Immature natural killer cell (primary cell): ENCODE data around the gene NAPA. TPM values are rescaled to one million over a fixed set of nuclear protein-coding genes. Genes with fewer than 3 reads are reported as not detected.
"Not testable (repeated sequence)": the region's sequence is repeated elsewhere in the genome, so short reads cannot be mapped to it uniquely, and the experiment has no call there.

ENCODE experiments used
- DNase-seq, 3 donors: peaks; one replicate each; pipeline ENCODE4 v3.0.0; 2022; ENCODE audit warnings: mixed read lengths in 1 of 3
- H3K27ac Mint-ChIP-seq, 6 donors: one replicate each; pipeline ENCODE4 v1.8.0; 2020; ENCODE audit warnings: mixed read lengths in 6 of 6, mild to moderate bottlenecking in 5 of 6, inconsistent platforms in 4 of 6, moderate library complexity in 3 of 6
- H3K27me3 Mint-ChIP-seq, 3 donors: one replicate each; pipeline ENCODE4 v1.8.0; 2020 to 2021; ENCODE audit warnings: low read depth in 3 of 3, mild to moderate bottlenecking in 3 of 3, mixed read lengths in 3 of 3, moderate library complexity in 3 of 3, inconsistent platforms in 1 of 3
- H3K36me3 Mint-ChIP-seq, 3 donors: one replicate each; pipeline ENCODE4 v1.8.0; 2020; ENCODE audit warnings: mixed read lengths in 3 of 3, inconsistent platforms in 2 of 3, mild to moderate bottlenecking in 2 of 3
- H3K4me1 Mint-ChIP-seq, 2 donors: one replicate each; pipeline ENCODE4 v1.8.0; 2020; ENCODE audit warnings: inconsistent platforms in 2 of 2, mild to moderate bottlenecking in 2 of 2, mixed read lengths in 2 of 2, moderate library complexity in 1 of 2
- H3K4me3 Mint-ChIP-seq, 5 donors: one replicate each; pipeline ENCODE4 v1.8.0; 2020; ENCODE audit warnings: mild to moderate bottlenecking in 5 of 5, mixed read lengths in 5 of 5, inconsistent platforms in 3 of 5, moderate library complexity in 3 of 5
- H3K9me3 Mint-ChIP-seq, 6 donors: one replicate each; pipeline ENCODE4 v1.8.0; 2020; ENCODE audit warnings: mild to moderate bottlenecking in 6 of 6, mixed read lengths in 6 of 6, inconsistent platforms in 4 of 6, moderate library complexity in 3 of 6
- polyA plus RNA-seq, 3 donors: library from polyadenylated mRNA; unstranded; fragments of 300-500 nt; fragmentation: Illumina TruSeq; gene quantifications; one replicate each; pipeline ENCODE4 v1.2.3, GENCODE V29; 2021

NAPA gene
- polyA plus RNA-seq, 3 donors from 2014 or later = 114 to 177 (median 146) TPM

DNA sequence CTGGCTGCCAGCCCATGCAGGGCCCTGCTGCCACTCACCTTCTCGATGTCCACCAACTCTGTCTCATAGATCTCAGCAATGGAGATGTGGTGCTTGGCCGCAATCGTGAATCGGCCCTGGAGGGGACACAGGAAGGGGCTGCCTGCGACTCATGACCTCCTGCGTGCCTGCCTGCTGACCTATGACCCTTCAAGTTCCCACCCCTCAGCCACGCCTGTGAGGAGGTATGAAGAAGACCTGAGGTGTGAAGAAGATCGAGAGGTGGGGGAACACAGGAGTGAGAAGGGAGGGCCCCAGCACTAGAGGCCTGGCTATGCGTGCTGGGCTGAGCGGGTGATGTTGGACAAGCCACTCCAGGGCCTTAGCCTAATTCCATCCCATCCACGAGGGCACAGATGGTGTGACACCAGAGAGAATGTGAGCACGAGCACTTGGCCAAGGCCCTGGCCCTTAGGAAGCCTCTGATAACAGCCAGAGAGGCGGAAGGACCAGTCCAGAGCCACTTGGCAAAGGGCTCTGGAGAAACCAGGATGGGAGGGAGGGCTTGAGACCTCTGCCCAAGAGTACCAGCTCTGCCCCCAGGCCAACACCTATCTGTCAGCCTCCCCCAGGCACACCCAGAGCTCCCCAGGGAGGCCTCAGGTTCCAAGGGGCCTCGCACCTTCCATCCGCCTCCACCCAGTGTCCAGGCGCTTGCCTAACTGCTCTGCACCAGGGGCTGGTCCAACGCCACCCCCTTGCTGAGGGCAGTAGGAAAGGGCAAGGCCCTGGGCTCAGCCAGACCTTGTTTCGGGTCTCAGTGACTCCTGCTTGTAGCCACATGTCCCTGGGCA, 21.3 kb downstream of the NAPA start:
- peak overlapping the region in 4 of 6 donors; percentile 53 to 93 (median 87) for H3K27ac Mint-ChIP-seq
- DNase-seq = no peak

DNA sequence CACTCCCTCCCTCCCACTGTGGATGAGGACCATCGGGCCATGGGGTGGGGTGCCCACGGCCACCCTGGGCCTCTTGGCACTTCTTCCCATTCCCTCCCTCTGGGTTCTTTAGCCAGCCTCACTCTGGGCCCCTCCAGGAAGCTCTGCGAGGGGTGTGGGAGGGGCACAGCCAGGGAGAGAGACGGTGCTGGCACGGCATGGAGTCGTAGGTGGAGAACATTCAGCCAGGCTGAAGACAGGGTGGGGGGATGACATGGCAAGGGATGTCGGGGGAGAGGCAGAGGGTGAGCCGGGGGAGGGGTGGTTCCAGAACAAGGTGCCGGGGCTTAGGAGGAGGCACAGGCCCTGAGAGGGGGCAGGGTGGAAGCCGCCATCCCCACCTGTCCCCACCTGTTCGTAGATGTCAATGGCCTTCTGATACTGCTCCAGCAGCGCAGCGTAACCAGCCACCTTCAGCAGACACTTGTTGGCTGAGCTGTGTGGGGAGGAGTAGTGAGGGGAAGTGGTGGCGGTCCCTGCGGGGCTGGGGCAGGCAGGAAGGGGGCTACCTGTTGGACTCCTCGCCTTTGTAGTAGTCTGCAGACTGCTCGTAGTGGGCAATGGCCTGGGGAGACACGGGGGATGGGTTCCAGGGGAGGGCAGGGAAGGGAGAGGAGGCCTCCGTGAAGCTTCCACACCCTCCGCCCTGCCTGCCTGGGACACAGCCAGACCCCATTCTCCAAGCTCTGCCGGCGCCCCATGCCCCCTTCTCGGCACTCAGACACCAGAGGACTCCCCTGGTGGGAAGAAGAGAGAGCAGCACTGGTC, 22.1 kb downstream of the NAPA start:
- DNase-seq = peak in 1 of 3 donors; percentile 30
- Mint-ChIP-seq H3K4me1 (peaks cover 26 to 27% of the 10 kb centered on the region in 2 donors), H3K4me3 (peak overlapping the region in 2 of 5 donors; percentile 68 to 69), H3K27ac (peak overlapping the region in 3 of 6 donors; percentile 80 to 93 (median 91)), H3K36me3 (peaks cover 0 to 10% (median 4%) of the 10 kb centered on the region in 3 donors), H3K27me3 (peaks cover 11 to 15% (median 13%) of the 10 kb centered on the region in 3 donors), H3K9me3 (no peaks in the 10 kb centered on the region)

More for the DNA sequence above, 21.3 kb downstream of the NAPA start:
- Mint-ChIP-seq H3K36me3 (peaks cover 0 to 10% (median 4%) of the 10 kb centered on the region in 3 donors), H3K4me3 (peak overlapping the region in 2 of 5 donors; percentile 69 to 72), H3K4me1 (peaks cover 26 to 27% of the 10 kb centered on the region in 2 donors), H3K27me3 (peaks cover 11 to 15% (median 13%) of the 10 kb centered on the region in 3 donors), H3K9me3 (no peaks in the 10 kb centered on the region)

DNA sequence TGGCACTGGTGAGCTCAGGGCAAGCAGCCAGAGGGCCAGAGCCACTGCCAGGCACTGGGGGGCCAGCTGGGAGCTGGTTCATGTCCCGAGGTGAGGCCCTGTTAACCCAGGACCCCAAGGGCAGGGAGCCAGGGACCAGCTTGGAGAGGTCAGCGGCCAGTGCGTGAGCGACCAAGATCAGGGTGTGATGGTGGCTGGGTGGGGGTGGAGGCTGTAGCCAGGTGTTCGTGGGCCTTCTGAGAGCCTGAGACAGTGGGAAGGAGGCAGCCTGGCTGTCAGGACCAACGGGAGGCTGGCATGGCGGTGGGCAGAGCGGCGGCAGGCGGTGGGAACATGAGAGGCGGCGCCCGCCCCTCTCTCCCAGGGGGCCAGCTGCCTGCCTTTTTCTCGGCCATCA, 22.7 kb downstream of the NAPA start:
- Mint-ChIP-seq H3K36me3 (peaks cover 0 to 10% (median 4%) of the 10 kb centered on the region in 3 donors), H3K9me3 (no peaks in the 10 kb centered on the region), H3K4me3 (peak overlapping the region in 1 of 5 donors; percentile 42), H3K27ac (peak overlapping the region in 4 of 6 donors; percentile 30 to 49 (median 38)), H3K27me3 (peaks cover 13 to 16% (median 15%) of the 10 kb centered on the region in 3 donors), H3K4me1 (peaks cover 26 to 27% of the 10 kb centered on the region in 2 donors)
- no peak for DNase-seq

DNA sequence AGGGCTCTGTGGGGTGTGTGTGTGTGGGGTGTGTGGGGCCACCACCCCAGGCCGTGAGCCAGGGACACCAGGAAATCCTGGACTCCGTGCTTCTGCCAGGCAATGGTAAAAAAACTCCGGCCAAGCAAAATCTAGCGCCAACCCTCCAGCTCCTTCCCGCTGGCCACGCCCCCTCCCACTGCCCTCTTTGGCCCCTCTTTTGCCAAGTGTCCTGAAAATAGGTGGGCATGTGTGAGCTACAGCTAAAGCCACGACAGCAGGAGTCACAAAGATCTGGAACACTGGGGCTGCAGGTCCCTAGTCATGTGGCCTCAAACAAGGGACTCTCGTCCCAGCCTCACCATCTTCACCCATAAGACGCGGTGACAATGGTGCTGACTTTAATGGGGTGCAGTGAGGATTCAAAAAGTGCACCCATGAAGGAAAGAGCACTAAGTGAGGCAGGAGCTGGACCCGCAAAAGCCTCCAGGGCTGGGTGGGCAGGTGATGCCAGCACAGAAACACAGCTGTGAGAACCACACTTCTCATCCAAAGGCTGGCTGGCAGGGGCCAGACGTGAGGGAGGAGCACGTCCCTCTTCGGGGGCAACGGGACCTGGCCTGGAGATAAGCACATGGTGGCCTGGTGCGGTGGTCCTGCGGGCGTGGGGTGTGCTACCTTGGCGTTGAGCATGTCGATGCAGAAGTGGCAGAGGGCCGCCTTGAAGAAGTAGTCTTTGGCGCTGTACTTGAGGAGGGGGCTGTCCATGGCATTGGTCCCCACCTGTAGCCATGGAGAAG, 23.3 kb downstream of the NAPA start:
- Mint-ChIP-seq H3K9me3 (no peaks in the 10 kb centered on the region), H3K4me1 (peaks cover 23 to 24% of the 10 kb centered on the region in 2 donors), H3K36me3 (peaks cover 0 to 10% (median 4%) of the 10 kb centered on the region in 3 donors), H3K27me3 (peaks cover 13 to 17% (median 15%) of the 10 kb centered on the region in 3 donors), H3K4me3 (peak overlapping the region in 1 of 5 donors; percentile 42), H3K27ac (peak overlapping the region in 4 of 6 donors; percentile 30 to 49 (median 38))
- DNase-seq = no peak

DNA sequence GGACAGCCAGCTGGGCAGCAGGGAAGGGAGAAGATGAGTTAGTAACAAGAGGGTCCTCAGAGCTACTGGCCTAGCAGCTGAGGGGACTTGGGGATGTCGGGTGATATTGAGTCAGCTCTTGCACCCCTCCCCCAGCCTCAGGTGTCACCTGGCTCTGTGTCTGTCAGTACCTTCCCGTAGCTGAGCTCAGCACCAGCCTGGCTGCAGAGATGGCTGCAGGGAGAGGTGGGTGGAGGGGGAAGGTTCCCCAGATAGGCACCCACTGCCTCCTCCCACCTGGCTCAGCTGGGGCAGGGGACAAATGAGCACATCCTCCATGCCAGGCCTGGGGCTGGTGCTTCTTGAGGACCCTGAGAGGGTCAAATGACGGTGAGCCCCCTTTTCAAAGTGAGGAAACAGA, 24.0 kb downstream of the NAPA start:
- Mint-ChIP-seq H3K9me3 (no peaks in the 10 kb centered on the region), H3K4me1 (peaks cover 16 to 25% of the 10 kb centered on the region in 2 donors), H3K4me3 (no peak overlapping the region), H3K36me3 (peaks cover 0 to 10% (median 4%) of the 10 kb centered on the region in 3 donors), H3K27ac (peak overlapping the region in 3 of 6 donors; percentile 34 to 49 (median 39)), H3K27me3 (peaks cover 13 to 19% (median 13%) of the 10 kb centered on the region in 3 donors)
- DNase-seq = no peak

DNA sequence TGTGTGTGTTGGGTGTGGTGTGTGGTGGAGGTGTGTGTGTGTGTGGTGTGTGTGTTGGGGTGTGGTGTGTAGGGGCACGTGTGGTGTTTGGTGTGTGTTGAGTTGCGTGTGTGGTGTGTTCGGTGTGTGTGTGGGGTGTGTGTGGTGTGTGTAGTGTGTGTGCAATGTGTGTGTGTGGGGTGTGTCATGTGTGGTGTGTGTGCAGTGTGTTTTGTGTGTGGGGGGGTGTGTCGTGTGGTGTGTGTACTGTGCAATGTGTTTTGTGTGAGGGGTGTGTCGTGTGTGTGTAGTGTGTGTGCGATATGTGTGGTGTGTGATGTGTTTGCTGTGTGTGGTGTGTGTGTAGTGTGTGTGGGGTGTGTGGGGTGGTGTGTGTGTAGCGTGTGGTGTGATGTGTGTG, 24.8 kb downstream of the NAPA start:
- Mint-ChIP-seq H3K36me3 (peaks cover 0 to 10% (median 4%) of the 10 kb centered on the region in 3 donors), H3K27me3 (peaks cover 11 to 19% (median 15%) of the 10 kb centered on the region in 3 donors), H3K4me3 (no peak overlapping the region), H3K27ac (peak overlapping the region in 4 of 6 donors; percentile 13 to 49 (median 38)), H3K4me1 (peaks cover 16 to 26% of the 10 kb centered on the region in 2 donors), H3K9me3 (no peaks in the 10 kb centered on the region)
- no peak for DNase-seq

DNA sequence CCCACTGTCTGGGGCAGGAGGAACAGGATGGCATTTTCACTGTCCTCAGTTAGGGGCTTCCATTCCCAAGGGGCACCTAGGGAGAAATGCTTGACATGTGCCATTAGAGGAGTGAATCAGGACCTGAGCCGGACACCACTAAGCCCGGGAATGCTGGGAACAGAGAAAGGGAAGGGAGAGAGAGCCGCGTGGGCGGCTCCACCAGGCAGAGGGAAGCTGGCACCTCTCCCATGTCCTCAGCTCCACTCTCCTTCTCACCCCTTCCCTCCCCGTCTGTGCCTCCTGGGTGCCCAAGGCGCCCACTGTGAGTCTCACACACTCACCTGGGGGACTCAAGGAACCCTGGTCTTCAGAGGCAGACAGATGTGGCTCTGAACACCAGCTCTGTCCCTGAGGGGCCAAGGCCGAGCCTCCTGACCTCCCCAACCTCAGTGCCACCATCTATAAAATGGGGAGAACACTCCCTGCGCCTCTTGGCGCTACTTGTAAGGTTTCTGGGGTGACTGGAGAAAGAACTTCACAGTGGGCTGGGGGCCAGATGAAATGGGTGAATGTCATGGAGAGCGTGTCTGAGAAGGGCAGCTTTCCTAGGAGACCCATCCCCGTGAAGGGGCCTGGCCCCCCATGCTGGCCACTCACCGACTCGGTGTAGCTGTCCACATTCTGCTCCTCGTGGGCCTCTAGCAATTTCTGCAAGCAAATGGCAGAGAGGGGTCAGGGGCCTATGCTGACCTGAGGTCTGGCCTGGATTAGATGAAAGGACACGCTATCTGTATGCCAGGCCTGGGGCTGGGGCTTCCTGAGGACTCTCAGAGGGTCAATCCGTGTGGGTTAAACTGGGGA, 25.6 kb downstream of the NAPA start:
- Mint-ChIP-seq H3K4me1 (peaks cover 20 to 26% of the 10 kb centered on the region in 2 donors), H3K4me3 (no peak overlapping the region), H3K27ac (no peak overlapping the region), H3K27me3 (peaks cover 7 to 20% (median 15%) of the 10 kb centered on the region in 3 donors), H3K9me3 (no peaks in the 10 kb centered on the region), H3K36me3 (peaks cover 0 to 10% (median 4%) of the 10 kb centered on the region in 3 donors)
- DNase-seq = no peak

DNA sequence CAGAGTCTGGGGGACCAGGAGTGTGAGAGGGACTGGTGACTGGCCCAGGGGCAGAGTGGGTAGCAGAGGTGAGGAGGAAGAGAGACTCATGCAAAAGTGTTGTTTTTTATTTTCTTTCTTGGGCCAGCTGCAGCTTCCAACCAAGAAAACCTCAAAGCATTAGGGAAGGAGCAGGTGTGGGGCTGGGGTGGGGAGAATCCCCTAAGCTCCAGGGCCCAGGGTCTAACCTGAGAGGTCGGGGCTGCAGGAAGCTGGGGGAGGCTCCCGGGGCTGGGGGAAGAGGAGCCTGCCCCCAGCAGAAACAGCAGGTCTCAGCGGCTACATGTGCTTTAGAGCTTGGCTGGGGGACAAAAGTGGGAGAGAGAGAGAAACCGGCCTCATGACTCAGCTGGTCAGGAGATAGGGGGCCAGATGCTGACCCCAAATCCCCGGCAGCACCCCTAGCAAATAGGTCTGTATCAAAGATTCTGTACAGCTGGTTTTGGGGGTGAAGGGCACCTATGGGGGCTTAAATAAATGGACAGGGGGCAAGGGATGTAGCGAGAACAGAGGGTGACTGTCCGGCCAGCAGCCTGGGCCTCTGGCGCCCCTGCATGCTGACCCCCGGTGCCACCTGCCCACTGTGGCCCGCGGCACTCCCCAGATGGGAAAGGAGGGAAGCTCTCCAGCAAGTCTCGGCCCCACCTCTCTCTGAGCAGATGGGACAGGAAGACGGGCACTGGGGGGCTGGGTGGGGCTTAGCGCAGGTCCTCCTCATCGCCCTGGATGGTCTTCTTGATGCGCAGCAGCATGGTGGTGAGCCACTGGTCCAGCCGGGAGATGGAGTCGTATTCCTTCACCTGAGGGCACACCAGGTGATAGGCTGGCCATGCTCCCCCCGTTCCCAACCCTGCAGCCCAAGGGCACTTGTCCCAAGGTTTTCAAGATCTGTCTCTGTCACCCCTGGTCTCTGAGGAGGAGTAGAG, 27.0 kb downstream of the NAPA start:
- Mint-ChIP-seq H3K27me3 (peaks cover 11 to 25% (median 19%) of the 10 kb centered on the region in 3 donors), H3K9me3 (no peaks in the 10 kb centered on the region), H3K4me3 (no peak overlapping the region), H3K4me1 (peaks cover 25 to 27% of the 10 kb centered on the region in 2 donors), H3K36me3 (peaks cover 0 to 10% (median 4%) of the 10 kb centered on the region in 3 donors), H3K27ac (no peak overlapping the region)
- no peak for DNase-seq

DNA sequence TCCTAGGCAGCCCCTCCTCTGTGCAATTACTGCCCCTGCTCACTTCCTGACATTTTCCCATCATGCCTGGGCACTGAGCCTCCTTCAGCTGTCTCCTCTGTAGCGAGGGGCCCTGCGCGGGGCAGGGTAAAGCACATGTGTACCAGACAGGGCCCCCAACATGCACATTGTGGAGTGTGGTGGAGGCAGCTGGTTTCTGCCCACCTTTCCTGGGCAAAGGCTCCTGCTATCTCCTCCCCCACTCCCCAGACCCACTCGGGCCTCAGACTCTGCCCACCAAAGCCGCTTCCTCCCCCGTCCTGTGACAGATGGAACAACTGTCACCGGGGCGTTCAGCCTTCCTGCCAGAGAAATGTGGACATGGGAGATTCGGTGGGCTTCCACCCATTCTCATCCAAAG, 28.0 kb downstream of the NAPA start:
- peaks cover 25 to 27% of the 10 kb centered on the region in 2 donors for H3K4me1 Mint-ChIP-seq
- DNase-seq = no peak
- H3K9me3 Mint-ChIP-seq = no peaks in the 10 kb centered on the region
- H3K27me3 Mint-ChIP-seq = peaks cover 10 to 19% (median 18%) of the 10 kb centered on the region in 3 donors
- peak overlapping the region in 1 of 6 donors; percentile 67 for H3K27ac Mint-ChIP-seq
- peaks cover 0 to 10% (median 4%) of the 10 kb centered on the region in 3 donors for H3K36me3 Mint-ChIP-seq
- H3K4me3 Mint-ChIP-seq = no peak overlapping the region

DNA sequence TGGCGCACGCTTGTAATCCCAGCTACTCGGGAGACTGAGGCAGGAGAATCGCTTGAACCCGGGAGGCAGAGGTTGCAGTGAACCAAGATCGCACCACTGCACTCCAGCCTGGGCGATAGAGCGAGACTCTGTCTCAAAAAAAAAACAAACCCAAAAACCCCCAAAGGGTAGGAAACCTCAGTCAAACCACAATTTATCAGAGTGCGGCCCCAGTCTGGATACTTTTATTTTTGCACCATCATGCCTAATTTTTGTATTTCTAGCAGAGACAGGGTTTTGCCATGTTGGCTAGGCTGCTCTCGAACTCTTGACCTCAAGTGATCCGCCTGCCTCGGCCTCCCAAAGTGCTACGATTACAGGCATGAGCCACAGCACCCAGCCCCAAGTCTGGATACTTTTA, 28.6 kb downstream of the NAPA start:
- peak overlapping the region in 2 of 5 donors; percentile 5 to 18 for H3K4me3 Mint-ChIP-seq
- H3K27me3 Mint-ChIP-seq = peaks cover 9 to 18% (median 16%) of the 10 kb centered on the region in 3 donors
- not testable (repeated sequence) for H3K9me3 Mint-ChIP-seq, DNase-seq
- peak overlapping the region in 4 of 6 donors; percentile 5 to 60 (median 28) for H3K27ac Mint-ChIP-seq
- peaks cover 25 to 27% of the 10 kb centered on the region in 2 donors for H3K4me1 Mint-ChIP-seq
- peaks cover 0 to 10% (median 4%) of the 10 kb centered on the region in 3 donors for H3K36me3 Mint-ChIP-seq

DNA sequence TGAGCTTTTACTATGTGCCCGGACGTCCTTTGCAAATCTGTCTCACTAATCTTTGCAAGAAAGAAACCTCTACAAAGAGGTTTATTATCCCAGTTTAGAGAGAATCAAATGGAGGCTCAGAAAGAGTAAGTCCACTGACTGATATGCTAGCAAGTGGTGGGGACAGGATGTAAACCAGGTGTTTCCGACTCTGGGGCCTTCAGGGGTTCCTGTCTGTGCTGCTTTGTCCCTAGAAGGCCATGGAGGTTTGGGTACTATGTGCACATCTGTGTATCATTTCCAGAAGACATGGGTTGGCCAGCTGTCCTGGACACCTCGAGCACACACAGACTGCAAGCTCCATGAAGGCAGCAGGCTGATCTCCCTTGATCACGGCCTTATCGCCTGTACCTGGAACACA, 29.7 kb downstream of the NAPA start:
- Mint-ChIP-seq H3K36me3 (peaks cover 0 to 6% (median 3%) of the 10 kb centered on the region in 3 donors), H3K4me3 (peak overlapping the region; percentile 95 to 99 (median 97)), H3K9me3 (peaks cover 0 to 2% (median 0%) of the 10 kb centered on the region in 6 donors), H3K27ac (peak overlapping the region; percentile 74 to 94 (median 88)), H3K4me1 (peaks cover 25 to 27% of the 10 kb centered on the region in 2 donors), H3K27me3 (peaks cover 9 to 16% (median 15%) of the 10 kb centered on the region in 3 donors)
- no peak for DNase-seq
